Mesenchymal stem cell (in vitro differentiated cells and primary cell): ENCODE data around the gene CCDC70.
A peak's percentile ranks its signal among the peaks of the same experiment; 100 is the strongest.

Experiments used
- DNase-seq: peaks from one replicate; pipeline ENCODE4 v3.0.0-alpha.2; 2013
- H2AFZ ChIP-seq: one replicate; pipeline ENCODE4 v1.6.1; 2013; ENCODE audit warnings: low read depth, mild to moderate bottlenecking, control low read depth, inconsistent platforms, low read length, moderate library complexity
- H2AK5ac ChIP-seq: 2 replicates; pipeline ENCODE4 v1.6.1; 2013; ENCODE audit warnings: low read length, moderate library complexity, mild to moderate bottlenecking, inconsistent platforms; ENCODE audit not compliant: severe bottlenecking
- H2BK120ac ChIP-seq: one replicate; pipeline ENCODE4 v1.6.1; 2013; ENCODE audit warnings: low read depth, mild to moderate bottlenecking, inconsistent platforms, low read length, moderate library complexity
- H2BK12ac ChIP-seq, 2 experiments: one replicate each; pipeline ENCODE4 v1.6.1; 2013; ENCODE audit warnings: inconsistent platforms in 2 of 2, low read length in 2 of 2, mild to moderate bottlenecking in 2 of 2, moderate library complexity in 2 of 2, control low read depth in 1 of 2
- H2BK15ac ChIP-seq: one replicate; pipeline ENCODE4 v1.6.1; 2013; ENCODE audit warnings: mild to moderate bottlenecking, low read depth, inconsistent platforms; ENCODE audit not compliant: poor library complexity, severe bottlenecking
- H2BK5ac ChIP-seq: 2 replicates; pipeline ENCODE4 v1.6.1; 2013; ENCODE audit warnings: low read depth, mild to moderate bottlenecking, low read length, control low read depth, inconsistent platforms; ENCODE audit not compliant: poor library complexity, severe bottlenecking
- H3K14ac ChIP-seq, 2 experiments: one replicate each; pipeline ENCODE4 v1.6.1; 2013; ENCODE audit warnings: inconsistent platforms in 2 of 2, low read length in 2 of 2, control low read depth in 1 of 2, mild to moderate bottlenecking in 1 of 2, moderate library complexity in 1 of 2
- H3K18ac ChIP-seq, 2 experiments: one replicate each; pipeline ENCODE4 v1.6.1; 2013; ENCODE audit warnings: inconsistent platforms in 2 of 2, low read length in 2 of 2, control low read depth in 1 of 2, low read depth in 1 of 2, mild to moderate bottlenecking in 1 of 2
- H3K23ac ChIP-seq, 2 experiments: one replicate each; pipeline ENCODE4 v1.6.1; 2013; ENCODE audit warnings: inconsistent platforms in 2 of 2, low read length in 2 of 2, mild to moderate bottlenecking in 2 of 2, moderate library complexity in 2 of 2, control low read depth in 1 of 2
- H3K27ac ChIP-seq: 2 replicates; pipeline ENCODE4 v1.5.1; 2013; ENCODE audit warnings: mild to moderate bottlenecking, moderate library complexity, low read length, control low read depth, inconsistent platforms; ENCODE audit not compliant: poor library complexity, severe bottlenecking
- H3K27me3 ChIP-seq, 2 experiments: 2 replicates each; pipeline versions ENCODE4 v1.6.1 to v1.7.0; 2013; ENCODE audit warnings: low read length in 2 of 2, mild to moderate bottlenecking in 2 of 2, moderate library complexity in 2 of 2, control low read depth in 1 of 2, inconsistent platforms in 1 of 2; ENCODE audit not compliant: control insufficient read depth in 1 of 2, insufficient read depth in 1 of 2
- H3K36me3 ChIP-seq, 2 experiments: 2 replicates each; pipeline versions ENCODE4 v1.6.1 to v1.7.0; 2013; ENCODE audit warnings: low read length in 2 of 2, control low read depth in 1 of 2, inconsistent platforms in 1 of 2, low read depth in 1 of 2, mild to moderate bottlenecking in 1 of 2; ENCODE audit not compliant: insufficient read depth in 2 of 2, control insufficient read depth in 1 of 2
- H3K4ac ChIP-seq, 2 experiments: one replicate each; pipeline ENCODE4 v1.6.1; 2013; ENCODE audit warnings: inconsistent platforms in 2 of 2, low read length in 2 of 2, mild to moderate bottlenecking in 2 of 2, moderate library complexity in 2 of 2, control low read depth in 1 of 2, low read depth in 1 of 2
- H3K4me1 ChIP-seq: 2 replicates; pipeline ENCODE4 v1.6.1; 2013; ENCODE audit warnings: low read depth, low read length, control low read depth; ENCODE audit not compliant: control insufficient read depth, insufficient read depth
- H3K4me2 ChIP-seq: 2 replicates; pipeline ENCODE4 v1.6.1; 2013; ENCODE audit warnings: low read length, mild to moderate bottlenecking, inconsistent platforms; ENCODE audit not compliant: poor library complexity, severe bottlenecking
- H3K4me3 ChIP-seq, 2 experiments: 2 replicates each; pipeline versions ENCODE4 v1.5.1 to v1.7.0; 2013; ENCODE audit warnings: low read length in 2 of 2, mild to moderate bottlenecking in 2 of 2, control low read depth in 1 of 2, low read depth in 1 of 2; ENCODE audit not compliant: insufficient read depth in 1 of 2
- H3K79me1 ChIP-seq: replicated peaks from 2 replicates; pipeline ENCODE4 v1.6.1; 2013; ENCODE audit warnings: mild to moderate bottlenecking, control low read depth, low read length, inconsistent platforms; ENCODE audit not compliant: poor library complexity, severe bottlenecking
- H3K9ac ChIP-seq: 2 replicates; pipeline ENCODE4 v1.7.0; 2013; ENCODE audit warnings: mild to moderate bottlenecking, low read length, moderate library complexity
- H3K9me3 ChIP-seq: 2 replicates; pipeline ENCODE4 v1.7.0; 2013; ENCODE audit warnings: mild to moderate bottlenecking, low read length; ENCODE audit not compliant: control insufficient read depth
- H4K8ac ChIP-seq: one replicate; pipeline ENCODE4 v1.6.1; 2013; ENCODE audit warnings: inconsistent platforms, mild to moderate bottlenecking, low read length, moderate library complexity
- H4K91ac ChIP-seq: one replicate; pipeline ENCODE4 v1.6.1; 2013; ENCODE audit warnings: mild to moderate bottlenecking, low read length, inconsistent platforms
- WGBS: methylation state at CpG from one replicate; pipeline ENCODE4 v1.1.7; 2013; ENCODE audit warnings: mixed read lengths; 5-methylcytosine and 5-hydroxymethylcytosine counted together

Gene CCDC70

GRCh38 chr13:51840917-51841316, 20.9 kb upstream of the CCDC70 start:
- no peak overlapping the region for H3K27ac ChIP-seq
- WGBS, result 95% methylated on average over 6 of the region's 6 CpGs
- peak overlapping the region in 1 of 2 experiments; percentile 42 for H3K18ac ChIP-seq
- DNase-seq, result no peak
- peaks cover 11 to 31% of the 10 kb centered on the region in 2 experiments for H3K27me3 ChIP-seq
- no peak overlapping the region for H3K9ac ChIP-seq
- H3K36me3 ChIP-seq, result no peaks in the 10 kb centered on the region
- H2AFZ ChIP-seq, result no peak overlapping the region
- no peak overlapping the region for H2BK15ac ChIP-seq
- peaks cover 10% of the 10 kb centered on the region for H3K4me1 ChIP-seq
- H4K91ac ChIP-seq, result no peak overlapping the region
- H3K14ac ChIP-seq, result no peak overlapping the region
- H4K8ac ChIP-seq, result no peak overlapping the region
- H3K4me2 ChIP-seq, result no peak overlapping the region
- no peaks in the 10 kb centered on the region for H3K79me1 ChIP-seq
- no peak overlapping the region for H2AK5ac ChIP-seq
- no peak overlapping the region for H3K23ac ChIP-seq
- H2BK120ac ChIP-seq, result no peak overlapping the region
- H2BK12ac ChIP-seq, result no peak overlapping the region
- no peak overlapping the region for H3K4ac ChIP-seq
- H2BK5ac ChIP-seq, result no peak overlapping the region
- H3K9me3 ChIP-seq, result no peaks in the 10 kb centered on the region
- H3K4me3 ChIP-seq, result no peak overlapping the region

GRCh38 chr13:51841732-51842131, 20.0 kb upstream of the CCDC70 start:
- H3K14ac ChIP-seq, result no peak overlapping the region
- WGBS, result 93% methylated on average over 4 of the region's 6 CpGs
- no peaks in the 10 kb centered on the region for H3K36me3 ChIP-seq
- no peak overlapping the region for H2BK120ac ChIP-seq
- H2AK5ac ChIP-seq, result no peak overlapping the region
- H4K8ac ChIP-seq, result no peak overlapping the region
- no peak for DNase-seq
- H4K91ac ChIP-seq, result no peak overlapping the region
- H3K23ac ChIP-seq, result no peak overlapping the region
- H3K79me1 ChIP-seq, result no peaks in the 10 kb centered on the region
- H3K4me2 ChIP-seq, result no peak overlapping the region
- H3K4me3 ChIP-seq, result no peak overlapping the region
- H2AFZ ChIP-seq, result no peak overlapping the region
- H3K4me1 ChIP-seq, result peaks cover 10% of the 10 kb centered on the region
- H3K9ac ChIP-seq, result no peak overlapping the region
- H2BK15ac ChIP-seq, result no peak overlapping the region
- H3K9me3 ChIP-seq, result no peaks in the 10 kb centered on the region
- H3K4ac ChIP-seq, result no peak overlapping the region
- peaks cover 11 to 30% of the 10 kb centered on the region in 2 experiments for H3K27me3 ChIP-seq
- H3K18ac ChIP-seq, result no peak overlapping the region
- no peak overlapping the region for H2BK12ac ChIP-seq
- no peak overlapping the region for H2BK5ac ChIP-seq
- H3K27ac ChIP-seq, result no peak overlapping the region

DNA sequence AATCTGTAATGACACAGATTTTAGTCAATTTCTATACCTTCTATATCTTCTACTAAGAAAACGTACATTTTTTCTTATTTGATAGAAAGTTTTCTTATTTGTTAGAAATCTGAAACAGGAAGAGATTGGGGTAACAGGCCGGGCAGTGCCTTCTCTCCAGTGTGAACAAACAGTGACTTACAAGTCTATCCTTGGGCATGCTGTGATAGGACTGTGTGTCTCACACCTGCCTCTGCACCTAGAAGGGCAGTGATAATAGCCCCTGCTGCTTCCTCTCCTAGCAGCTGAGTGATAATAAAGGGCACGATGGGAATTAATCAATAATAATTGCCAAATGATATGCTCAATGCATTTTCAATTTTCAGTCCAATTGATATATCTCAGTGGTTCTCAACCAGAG, 18.2 kb upstream of the CCDC70 start:
- Histone ChIP-seq H2AK5ac (no peak overlapping the region), H3K4ac (no peak overlapping the region), H3K4me3 (no peak overlapping the region), H3K36me3 (no peaks in the 10 kb centered on the region), H3K4me1 (peaks cover 5% of the 10 kb centered on the region), H3K27me3 (peaks cover 11 to 20% of the 10 kb centered on the region in 2 experiments), H4K91ac (no peak overlapping the region), H2AFZ (no peak overlapping the region), H2BK15ac (no peak overlapping the region), H3K9me3 (no peaks in the 10 kb centered on the region), H3K79me1 (no peaks in the 10 kb centered on the region), H3K18ac (no peak overlapping the region), H3K14ac (no peak overlapping the region), H3K4me2 (no peak overlapping the region), H2BK5ac (no peak overlapping the region), H3K9ac (no peak overlapping the region), H3K27ac (no peak overlapping the region), H2BK12ac (no peak overlapping the region), H4K8ac (no peak overlapping the region), H2BK120ac (no peak overlapping the region), H3K23ac (no peak overlapping the region)
- no peak for DNase-seq
- WGBS, result 71% methylated on average over 2 of the region's 3 CpGs

DNA sequence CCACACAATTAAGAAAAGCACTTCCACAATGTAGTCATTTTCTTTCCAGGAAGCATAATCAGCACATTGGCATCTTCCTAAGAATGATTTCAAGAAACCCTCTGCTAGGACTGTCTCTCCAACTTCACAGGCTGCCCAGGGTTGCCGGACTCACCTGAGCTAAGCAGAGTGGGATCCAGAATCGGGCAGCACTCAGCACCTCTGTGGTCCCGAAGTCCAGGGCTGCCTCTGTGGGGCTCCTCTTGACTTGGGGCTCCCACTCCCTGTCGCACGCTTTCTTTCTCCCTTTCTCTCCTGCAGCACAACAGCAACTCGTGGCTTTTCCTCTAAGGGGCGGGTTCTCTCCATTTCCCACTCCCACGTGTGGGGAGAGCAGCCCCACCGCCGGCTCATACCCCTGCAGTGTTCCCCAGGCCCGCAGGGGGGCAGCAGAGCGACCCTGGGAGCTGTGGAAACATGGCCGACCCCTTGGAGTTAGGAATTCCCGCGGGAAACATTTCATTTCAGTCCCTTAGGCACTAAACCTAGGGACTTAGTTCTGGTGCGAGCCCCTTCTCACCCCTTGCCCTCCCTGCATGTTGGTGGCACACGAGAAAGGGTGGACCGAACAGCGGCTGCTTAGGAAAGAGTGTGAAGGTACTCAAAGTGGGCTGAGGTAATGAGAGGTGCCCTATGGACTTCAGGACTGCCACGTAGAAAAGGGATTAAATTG, 16.8 kb upstream of the CCDC70 start, which contains the start of gene TMEM272:
TSS of gene TMEM272 (minus strand) at position 316 of the 712 bp plus-strand sequence. CDS start 6,647 bp downstream, outside the sequence.
- H3K4me3 ChIP-seq, result no peak within 1 kb of the TSS
- no peak within 1 kb of the TSS for H3K27ac ChIP-seq
- peak within 1 kb of the TSS; percentile 54 for H2AFZ ChIP-seq
- H3K9ac ChIP-seq, result no peak within 1 kb of the TSS
- no peak within 1 kb of the TSS for H2AK5ac ChIP-seq
- H3K4me2 ChIP-seq, result peak within 1 kb of the TSS; percentile 50
- peak within 1 kb of the TSS in 1 of 2 experiments; percentile 59 for H3K14ac ChIP-seq
- H3K4me1 ChIP-seq, result peaks cover 9% of the 10 kb centered on the region
- H3K27me3 ChIP-seq, result peaks cover 11 to 20% of the 10 kb centered on the region in 2 experiments
- peak within 1 kb of the TSS; percentile 75 for H4K91ac ChIP-seq
- peak within 1 kb of the TSS; percentile 67 to 72 for H3K18ac ChIP-seq
- peak within 1 kb of the TSS; percentile 26 for H2BK15ac ChIP-seq
- no peak within 1 kb of the TSS for H2BK5ac ChIP-seq
- H2BK12ac ChIP-seq, result peak within 1 kb of the TSS in 1 of 2 experiments; percentile 51
- H3K79me1 ChIP-seq, result no peaks in the 10 kb centered on the region
- no peak within 1 kb of the TSS for H3K23ac ChIP-seq
- WGBS, result 41% methylated on average over 20 of the region's 20 CpGs
- H2BK120ac ChIP-seq, result no peak within 1 kb of the TSS
- no peaks in the 10 kb centered on the region for H3K9me3 ChIP-seq
- peak; percentile 57 for DNase-seq
- H3K4ac ChIP-seq, result peak within 1 kb of the TSS in 1 of 2 experiments; percentile 67
- H3K36me3 ChIP-seq, result no peaks in the 10 kb centered on the region
- H4K8ac ChIP-seq, result peak within 1 kb of the TSS; percentile 88
